HepG2 (cell line): ENCODE results near the gene GALNT9. TPM values are rescaled to one million over a fixed set of nuclear protein-coding genes. Genes with fewer than 3 reads are reported as not detected.

Experiments
- ATAC-seq: fragments of 200-7000 bp; cut with Tn5 transposase; 3 replicates; pipeline ENCODE4 v1.9.1; 2020; ENCODE audit warnings: mild to moderate bottlenecking, moderate library complexity
- BruUV-seq: library from RNA; stranded (reverse); fragments of 400-500 nt; replicated peaks from 2 replicates; lab custom pipeline; 2021; lab: Mats Ljungman, UMichigan
- CTCF ChIA-PET: fragments of 300-600 bp; formaldehyde crosslinking; extraction: SDS; loops from one replicate; lab custom pipeline; 2021; ENCODE audit warnings: low total read pairs, inconsistent platforms, low intra/inter-chr PET ratio; lab: Yijun Ruan, JAX
- POLR2A ChIA-PET: fragments of 350-600 bp; sonication (Branson Sonifier 250); formaldehyde crosslinking; loops from one replicate; lab custom pipeline; 2020; ENCODE audit warnings: antibody characterized with exemption, inconsistent platforms; lab: Yijun Ruan, JAX
- DNase-seq: peaks from one replicate; pipeline ENCODE4 v3.0.0-alpha.2; 2015; ENCODE audit warnings: low spot score
- FAIRE-seq: peaks from 3 replicates; lab custom pipeline; 2011; peaks lifted over from hg19 to GRCh38; lab: Jason Lieb, UNC
- H2AFZ ChIP-seq: one replicate; pipeline ENCODE4 v1.6.1; 2011; ENCODE audit warnings: low read length, inconsistent platforms
- H3K27ac ChIP-seq: fragments of 300-600 bp; 3 replicates; pipeline ENCODE4 v1.8.0; 2011; ENCODE audit warnings: mixed run types, mild to moderate bottlenecking, mixed read lengths, low read length, inconsistent platforms; ENCODE audit not compliant: insufficient read depth; ENCODE audit errors: extremely low read length
- H3K27me3 ChIP-seq, 2 experiments: fragments of 200-600 bp in 1 of 2; 2 replicates in 1 of 2; 3 replicates in 1 of 2; pipeline versions ENCODE4 v1.6.0 to v1.8.0; 2011; ENCODE audit warnings: low read length in 2 of 2, mild to moderate bottlenecking in 2 of 2, moderate library complexity in 2 of 2, inconsistent platforms in 1 of 2; ENCODE audit not compliant: insufficient read depth in 2 of 2, control insufficient read depth in 1 of 2
- H3K36me3 ChIP-seq, 2 experiments: fragments of 200-600 bp in 1 of 2; replicated peaks in 1 of 2; 2 replicates in 1 of 2; 3 replicates in 1 of 2; pipeline versions ENCODE4 v1.5.1 to v1.8.0; 2011; ENCODE audit warnings: low read length in 2 of 2, inconsistent platforms in 1 of 2; ENCODE audit not compliant: insufficient read depth in 2 of 2, control insufficient read depth in 1 of 2
- H3K4me1 ChIP-seq: 2 replicates; pipeline ENCODE4 v1.5.1; 2012; ENCODE audit warnings: low read length, inconsistent platforms; ENCODE audit not compliant: insufficient read depth
- H3K4me2 ChIP-seq: 2 replicates; pipeline ENCODE4 v1.6.0; 2011; ENCODE audit warnings: low read depth, low read length, inconsistent platforms
- H3K4me3 ChIP-seq, 3 experiments: fragments of 200-600 bp in 1 of 3; sonication (generic), shearing (Covaris generic) in 1 of 3; replicated peaks in 1 of 3; 2 replicates each; pipeline ENCODE4 v1.5.1; 2011 to 2016; ENCODE audit warnings: low read length in 3 of 3, inconsistent platforms in 2 of 3, low read depth in 2 of 3, mild to moderate bottlenecking in 2 of 3, control low read depth in 1 of 3, mixed read lengths in 1 of 3; ENCODE audit not compliant: insufficient read depth in 1 of 3
- H3K79me2 ChIP-seq: one replicate; pipeline ENCODE4 v1.6.1; 2011; ENCODE audit warnings: low read length, inconsistent platforms; ENCODE audit not compliant: insufficient read depth
- H3K9ac ChIP-seq: 2 replicates; pipeline ENCODE4 v1.6.0; 2011; ENCODE audit warnings: mild to moderate bottlenecking, low read depth, low read length, inconsistent platforms; ENCODE audit not compliant: insufficient read depth
- H3K9me3 ChIP-seq: 2 replicates; pipeline ENCODE4 v1.5.1; 2012; ENCODE audit warnings: mild to moderate bottlenecking, low read length
- H4K20me1 ChIP-seq: 2 replicates; pipeline ENCODE4 v1.6.0; 2011; ENCODE audit warnings: inconsistent platforms, mild to moderate bottlenecking, low read length, moderate library complexity; ENCODE audit not compliant: insufficient read depth
- EED ChIP-seq: sonication (generic); formaldehyde crosslinking; IDR thresholded peaks from 2 replicates; pipeline ENCODE4 v1.5.0; 2020; ENCODE audit warnings: mild to moderate bottlenecking, missing genetic modification reagents
- JDP2 ChIP-seq: sonication (generic); formaldehyde crosslinking; IDR thresholded peaks from 2 replicates; pipeline ENCODE4 v1.8.1; 2022; ENCODE audit warnings: missing genetic modification reagents, borderline replicate concordance
- NFRKB ChIP-seq: fragments of 450-650 bp; IDR thresholded peaks from 2 replicates; pipeline ENCODE4 v1.6.1; 2017
- PTBP1 ChIP-seq: fragments of 200-400 bp; formaldehyde crosslinking; IDR thresholded peaks from 2 replicates; pipeline ENCODE4 v1.6.1; 2018; ENCODE audit warnings: low read length, low read depth; ENCODE audit not compliant: poor library complexity, severe bottlenecking
- SRF ChIP-seq: IDR thresholded peaks from 2 replicates; pipeline ENCODE4 v1.6.1; 2011; ENCODE audit warnings: mild to moderate bottlenecking, low read depth, low read length, moderate library complexity
- ZFP37 ChIP-seq: sonication (generic); formaldehyde crosslinking; IDR thresholded peaks from 2 replicates; pipeline ENCODE4 v1.4.0; 2020; ENCODE audit warnings: missing genetic modification reagents, borderline replicate concordance
- ZNF136 ChIP-seq: sonication (generic); formaldehyde crosslinking; IDR thresholded peaks from 2 replicates; pipeline ENCODE4 v1.8.1; 2022; ENCODE audit warnings: low read depth, mild to moderate bottlenecking, moderate library complexity, missing genetic modification reagents
- ZNF260 ChIP-seq: sonication (generic); formaldehyde crosslinking; IDR thresholded peaks from 2 replicates; pipeline ENCODE4 v1.4.0; 2020; ENCODE audit warnings: missing genetic modification reagents, low read depth, mild to moderate bottlenecking, borderline replicate concordance
- ZNF605 ChIP-seq: sonication (generic); formaldehyde crosslinking; IDR thresholded peaks from 2 replicates; pipeline ENCODE4 v1.8.0; 2022; ENCODE audit warnings: mild to moderate bottlenecking, missing genetic modification reagents
- ZNF639 ChIP-seq: conservative IDR thresholded peaks from 2 replicates; pipeline ENCODE4 v1.6.1; 2018; ENCODE audit warnings: missing genetic modification reagents
- WGBS: methylation state at CpG from one replicate; pipeline ENCODE4 v1.1.6; 2017; ENCODE audit warnings: low lambda C conversion rate; 5-methylcytosine and 5-hydroxymethylcytosine counted together
- in situ Hi-C: cut with HindIII; loops from 2 replicates; pipeline ENCODE4 v1.10.0; 2017; ENCODE audit warnings: low pct_unique_long_range_greater_than_20kb; ENCODE audit not compliant: extremely low pct_ligation_motif_present
- intact Hi-C: fragments of 100-400 bp; cut with micrococcal nuclease; formaldehyde crosslinking; loops from one replicate; pipeline ENCODE4 v1.10.0; 2022; ENCODE audit not compliant: unreplicated experiment
- polyA plus RNA-seq, 8 experiments: library from polyadenylated mRNA; depleted of rRNA in 3 of 8; stranded (reverse) in 7 of 8; unstranded in 1 of 8; fragments of >200 nt; fragmentation: Illumina TruSeq in 4 of 8; extraction: Trizol in 4 of 8; gene quantifications; 2 replicates each; pipeline versions ENCODE4 v1.2.1 to v1.2.3, GENCODE V29; 2011 to 2016; ENCODE audit warnings: low read depth in 4 of 8, missing spikeins in 1 of 8, mixed read lengths in 1 of 8; ENCODE audit not compliant: insufficient read depth in 1 of 8
- total RNA-seq, 5 experiments: library from RNA; depleted of rRNA; stranded (reverse); fragments of >200 nt; fragmentation: Illumina TruSeq; extraction: Trizol; gene quantifications; 2 replicates each; pipeline ENCODE4 v1.2.3, GENCODE V29; 2016; ENCODE audit warnings: low read depth in 1 of 5
- TF ChIP-seq, protein P1 (sequence below): sonication (generic); formaldehyde crosslinking; IDR thresholded peaks from 2 replicates; pipeline ENCODE4 v1.8.1; 2023; ENCODE audit warnings: missing genetic modification reagents, mild to moderate bottlenecking, borderline replicate concordance

The GALNT9 gene
- total and polyA plus RNA-seq, 2 of the 13 experiments (the other 11 are each of a cell fraction or from before 2014, with no cell fraction given), result 0.04 TPM; not detected in 1

DNA sequence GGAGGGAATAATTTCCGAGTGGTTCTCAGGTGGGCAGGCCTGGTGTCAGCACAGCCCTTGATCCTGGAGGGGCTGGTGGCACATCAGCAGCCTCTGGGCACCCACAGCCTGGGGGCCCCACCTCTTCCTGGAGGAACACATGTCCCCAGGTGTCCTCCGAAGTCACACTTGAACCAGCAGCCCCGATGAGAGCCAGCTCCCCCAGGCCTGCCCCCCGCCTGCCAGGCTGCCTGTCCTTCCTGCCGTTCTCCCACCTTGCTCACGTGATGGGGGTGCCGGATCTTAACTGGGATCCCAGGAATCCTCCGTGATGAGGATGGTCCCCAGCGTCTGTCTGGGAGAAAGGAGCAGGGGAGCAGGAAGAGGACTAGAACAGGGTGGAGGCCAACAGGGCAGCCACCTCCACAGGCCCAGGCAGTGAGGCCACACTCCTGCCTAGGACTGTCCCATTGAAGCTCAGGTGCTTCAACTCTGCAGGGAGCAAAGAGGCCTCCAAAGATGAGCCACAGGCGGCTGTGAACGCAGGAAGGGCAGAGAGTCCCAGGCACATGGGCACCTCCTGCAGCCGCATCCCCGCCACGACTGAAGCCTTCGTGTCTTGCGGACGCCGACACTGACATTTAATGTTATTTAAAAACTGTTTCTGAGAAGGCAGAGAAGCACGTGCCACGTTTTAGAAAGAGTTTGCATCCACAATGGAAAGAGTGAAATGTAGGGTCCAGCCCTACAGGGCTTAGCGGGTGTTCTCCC is 77.5 kb downstream of the GALNT9 start:
- Histone ChIP-seq H2AFZ (no peak overlapping the region), H3K36me3 (no peaks in the 10 kb centered on the region), H4K20me1 (0 out of 2 replicates have a peak, but pooled peaks cover 5% of the 10 kb centered on the region), H3K4me2 (no peak overlapping the region), H3K4me3 (no peak overlapping the region), H3K79me2 (no peaks in the 10 kb centered on the region), H3K27me3 (peaks cover 25 to 81% of the 10 kb centered on the region in 2 experiments)
- intact Hi-C loops, result no loop called here
- WGBS, result 39% methylated on average over 18 of the region's 21 CpGs
- ATAC-seq, result no peak; the same call in 2 of the 3 replicates
- BruUV-seq, result no TSS peak
- POLR2A ChIA-PET, result no interaction called here
- CTCF ChIA-PET, result no interaction called here
- TF ChIP-seq EED (CRISPR knock-in tag) (no peak), NFRKB (no peak), PTBP1 (no peak), ZNF605 (CRISPR knock-in tag) (no peak), ZFP37 (no peak), SRF (no peak), ZNF260 (CRISPR knock-in tag) (no peak)
- TF ChIP-seq, all 625 proteins: peak for 0
- FAIRE-seq (no peak), DNase-seq (no peak)
- Histone ChIP-seq H3K4me1 (no peaks in the 10 kb centered on the region), H3K9ac (no peak overlapping the region), H3K27ac (no peak overlapping the region), H3K9me3 (no peaks in the 10 kb centered on the region)
- in situ Hi-C loops, result no loop called here

DNA sequence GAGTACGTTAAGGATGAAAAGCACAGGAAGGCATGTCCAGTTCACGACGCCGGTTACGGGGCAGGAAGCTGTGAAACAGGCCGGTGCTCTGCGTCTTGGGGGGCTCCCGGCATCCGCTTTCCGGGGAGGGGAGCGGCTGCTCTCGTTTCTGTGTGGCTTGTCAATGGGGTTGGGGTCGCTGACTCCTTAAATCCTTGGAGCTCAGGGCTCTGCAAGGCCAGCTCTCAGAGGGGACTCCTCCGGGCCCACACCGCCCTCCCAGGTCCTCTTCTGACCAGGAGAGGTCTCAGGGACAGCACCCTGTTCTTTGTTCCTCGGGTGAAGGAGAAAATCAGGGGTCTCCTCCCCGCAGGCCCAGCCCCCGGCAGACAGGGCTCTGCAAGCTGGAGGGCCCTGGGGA is 78.1 kb downstream of the GALNT9 start:
- TF ChIP-seq ZNF639 (CRISPR knock-in tag) (no peak), ZNF136 (CRISPR knock-in tag) (no peak), JDP2 (CRISPR knock-in tag) (no peak)
- TF ChIP-seq, protein P1, sequence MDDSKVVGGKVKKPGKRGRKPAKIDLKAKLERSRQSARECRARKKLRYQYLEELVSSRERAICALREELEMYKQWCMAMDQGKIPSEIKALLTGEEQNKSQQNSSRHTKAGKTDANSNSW (CRISPR knock-in tag), result no peak
- TF ChIP-seq, all 625 proteins: peak for 0
- Histone ChIP-seq H2AFZ (no peak overlapping the region), H3K9me3 (no peaks in the 10 kb centered on the region), H3K36me3 (no peaks in the 10 kb centered on the region), H3K9ac (no peak overlapping the region), H3K27me3 (peaks cover 23 to 82% of the 10 kb centered on the region in 2 experiments), H3K79me2 (no peaks in the 10 kb centered on the region), H3K4me2 (no peak overlapping the region), H3K27ac (no peak overlapping the region), H4K20me1 (0 out of 2 replicates have a peak, but pooled peaks cover 5% of the 10 kb centered on the region), H3K4me1 (no peaks in the 10 kb centered on the region), H3K4me3 (no peak overlapping the region)
- CTCF ChIA-PET, result no interaction called here
- POLR2A ChIA-PET, result no interaction called here
- intact Hi-C loops, result no loop called here
- ATAC-seq (peak; percentile 28; the same call in 1 of the 3 replicates), DNase-seq (no peak), FAIRE-seq (no peak)
- WGBS, result 34% methylated on average over 15 of the region's 18 CpGs
- BruUV-seq, result no TSS peak
- in situ Hi-C loops, result no loop called here
